OCI-M2 (cell line): ENCODE results near the gene GALNT15.

Experiments used
- DNase-seq: peaks from one replicate; lab custom pipeline; 2025; ENCODE audit not compliant: unreplicated experiment; lab: John Stamatoyannopoulos, UW

The GALNT15 gene

GRCh38 chr3:16222547-16222946 lies 48.1 kb downstream of the GALNT15 start:
- DNase-seq, result no peak

- no peak for DNase-seq
Measured at GRCh38 chr3:16224325-16224724, 49.8 kb downstream of the GALNT15 start.

- no peak for DNase-seq
Measured at GRCh38 chr3:16227566-16227965, 53.1 kb downstream of the GALNT15 start.

- no peak for DNase-seq
Measured at GRCh38 chr3:16229681-16230080, 55.2 kb downstream of the GALNT15 start.

GRCh38 chr3:16231983-16232382 lies 57.5 kb downstream of the GALNT15 start:
- DNase-seq, result no peak

GRCh38 chr3:16233806-16234205 lies 59.3 kb downstream of the GALNT15 start:
- no peak for DNase-seq

- DNase-seq, result no peak
Measured at GRCh38 chr3:16234281-16234680, 59.8 kb downstream of the GALNT15 start.

- no peak for DNase-seq
Measured at GRCh38 chr3:16236030-16236639, 61.7 kb downstream of the GALNT15 start.

GRCh38 chr3:16236856-16237393 lies 62.4 kb downstream of the GALNT15 start:
- DNase-seq, result no peak

- DNase-seq, result no peak
Measured at GRCh38 chr3:16239086-16239770, 64.7 kb downstream of the GALNT15 start.

GRCh38 chr3:16239780-16240179 lies 65.3 kb downstream of the GALNT15 start:
- DNase-seq, result no peak

- DNase-seq, result no peak
Measured at GRCh38 chr3:16240229-16241023, 65.9 kb downstream of the GALNT15 start.

- DNase-seq, result no peak
Measured at GRCh38 chr3:16241225-16241624, 66.7 kb downstream of the GALNT15 start.

- no peak for DNase-seq
Measured at GRCh38 chr3:16242177-16242576, 67.7 kb downstream of the GALNT15 start.

GRCh38 chr3:16243706-16244490 lies 69.4 kb downstream of the GALNT15 start:
- DNase-seq, result no peak

GRCh38 chr3:16245609-16246008 lies 71.1 kb downstream of the GALNT15 start:
- no peak for DNase-seq

- no peak for DNase-seq
Measured at GRCh38 chr3:16247282-16248061, 73.0 kb downstream of the GALNT15 start.

GRCh38 chr3:16248556-16248955 lies 74.1 kb downstream of the GALNT15 start:
- no peak for DNase-seq

GRCh38 chr3:16249336-16249735 lies 74.9 kb downstream of the GALNT15 start:
- no peak for DNase-seq

- DNase-seq, result no peak
Measured at GRCh38 chr3:16249886-16250285, 75.4 kb downstream of the GALNT15 start.
